ENCODE data around the gene RORC. TPM values are rescaled to one million over a fixed set of nuclear protein-coding genes. Genes with fewer than 3 reads are reported as not detected.

RORC gene
- total RNA-seq, 1 experiment from 2014 or later, result 0.26 TPM

- Histone ChIP-seq H3K4me1 (ENCODE audit: insufficient read depth, low read length) (no peaks in the 10 kb centered on the region), H3K9ac (ENCODE audit: low read length) (no peak overlapping the region), H4K20me1 (ENCODE audit: low read length) (no peaks in the 10 kb centered on the region), H3K9me3 (ENCODE audit: low read length) (no peaks in the 10 kb centered on the region), H3K36me3 (ENCODE audit: low read depth, low read length) (no peaks in the 10 kb centered on the region), H3K79me2 (ENCODE audit: low read length) (no peaks in the 10 kb centered on the region), H2AFZ (ENCODE audit: low read length) (no peak overlapping the region), H3K4me3 (ENCODE audit: low read length) (no peak overlapping the region), H3K27ac (ENCODE audit: low read length) (no peak overlapping the region), H3F3A (ENCODE audit: low read length, unreplicated experiment) (no peaks in the 10 kb centered on the region), H3K27me3 (ENCODE audit: low read length) (no peaks in the 10 kb centered on the region), H3K9me2 (replicated peaks; ENCODE audit: low read length) (no peaks in the 10 kb centered on the region), H3K4me2 (ENCODE audit: low read length) (no peak overlapping the region)
- intact Hi-C loops (cut with micrococcal nuclease), result no loop called here
- DNase-seq, result no peak
- no TSS peak for BruUV-seq (replicated peaks)
- no peak for TF ChIP-seq EZH2phosphoT487 (IDR thresholded peaks at IDR 0.05; ENCODE audit: borderline replicate concordance, low read length)
- TF ChIP-seq CTCF (conservative IDR thresholded peaks at IDR 0.05; ENCODE audit: low read depth, low read length), result no peak
- TF ChIP-seq EZH2 (IDR thresholded peaks at IDR 0.05; ENCODE audit: low read length, unreplicated experiment), result no peak
- ChIA-PET POLR2A (ENCODE audit: unreplicated experiment) (no interaction called here), CTCF (interaction anchor here (0.6 kb wide), 1 partner anchor 31 kb away, joined by 3 read pairs; no protein-coding TSS in a partner anchor)
- ATAC-seq, result no peak
Measured at GRCh38 chr1:151867321-151867720, 35.7 kb upstream of the RORC start.

GRCh38 chr1:151864411-151864810 lies 32.8 kb upstream of the RORC start:
- H3K79me2 ChIP-seq (ENCODE audit: low read length), result no peaks in the 10 kb centered on the region
- no peak overlapping the region for H3K4me3 ChIP-seq (ENCODE audit: low read length)
- no peak for TF ChIP-seq EZH2 (IDR thresholded peaks at IDR 0.05; ENCODE audit: low read length, unreplicated experiment)
- TF ChIP-seq EZH2phosphoT487 (IDR thresholded peaks at IDR 0.05; ENCODE audit: borderline replicate concordance, low read length), result no peak
- TF ChIP-seq CTCF (conservative IDR thresholded peaks at IDR 0.05; ENCODE audit: low read depth, low read length), result no peak
- POLR2A ChIA-PET (ENCODE audit: unreplicated experiment), result no interaction called here
- no peak overlapping the region for H3K27ac ChIP-seq (ENCODE audit: low read length)
- BruUV-seq (replicated peaks), result no TSS peak
- no peak overlapping the region for H3K9ac ChIP-seq (ENCODE audit: low read length)
- H3K27me3 ChIP-seq (ENCODE audit: low read length), result no peaks in the 10 kb centered on the region
- no peak for ATAC-seq
- H3K4me1 ChIP-seq (ENCODE audit: insufficient read depth, low read length), result no peaks in the 10 kb centered on the region
- H3K9me3 ChIP-seq (ENCODE audit: low read length), result no peaks in the 10 kb centered on the region
- no peaks in the 10 kb centered on the region for H3K36me3 ChIP-seq (ENCODE audit: low read depth, low read length)
- no peak overlapping the region for H3K4me2 ChIP-seq (ENCODE audit: low read length)
- CTCF ChIA-PET, result no interaction called here
- no peak for DNase-seq
- H3K9me2 ChIP-seq (replicated peaks; ENCODE audit: low read length), result no peaks in the 10 kb centered on the region
- H3F3A ChIP-seq (ENCODE audit: low read length, unreplicated experiment), result no peaks in the 10 kb centered on the region
- no peaks in the 10 kb centered on the region for H4K20me1 ChIP-seq (ENCODE audit: low read length)
- H2AFZ ChIP-seq (ENCODE audit: low read length), result no peak overlapping the region
- intact Hi-C loops (cut with micrococcal nuclease), result no loop called here

DNA sequence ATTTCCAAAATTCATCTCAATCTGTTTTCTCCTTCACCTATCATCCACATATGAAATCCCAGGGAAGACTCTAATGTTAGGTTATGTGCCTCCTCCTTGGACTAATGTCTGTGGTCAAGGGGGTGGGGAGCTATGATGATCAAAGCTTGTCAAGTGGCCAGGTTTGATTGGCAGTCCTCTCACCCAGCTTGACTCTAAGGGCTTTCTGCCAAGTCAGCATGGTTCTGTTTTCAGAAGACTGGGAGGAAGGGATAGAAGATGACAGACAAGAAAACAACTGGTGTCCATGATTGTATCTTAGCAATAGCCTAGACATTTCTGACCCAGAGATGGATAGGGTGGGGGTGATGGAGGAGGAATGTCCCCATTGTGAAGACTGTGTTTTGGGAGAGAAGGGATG lies 31.0 kb upstream of the RORC start:
- intact Hi-C loops (cut with micrococcal nuclease), result no loop called here
- DNase-seq (no peak), ATAC-seq (no peak)
- Histone ChIP-seq H3K27ac (ENCODE audit: low read length) (no peak overlapping the region), H3K27me3 (ENCODE audit: low read length) (no peaks in the 10 kb centered on the region), H3K4me3 (ENCODE audit: low read length) (no peak overlapping the region), H3K79me2 (ENCODE audit: low read length) (no peaks in the 10 kb centered on the region), H3K4me1 (ENCODE audit: insufficient read depth, low read length) (no peaks in the 10 kb centered on the region), H3K4me2 (ENCODE audit: low read length) (no peak overlapping the region), H3F3A (ENCODE audit: low read length, unreplicated experiment) (no peaks in the 10 kb centered on the region), H3K9me3 (ENCODE audit: low read length) (no peaks in the 10 kb centered on the region), H3K9me2 (replicated peaks; ENCODE audit: low read length) (no peaks in the 10 kb centered on the region), H2AFZ (ENCODE audit: low read length) (no peak overlapping the region), H4K20me1 (ENCODE audit: low read length) (no peaks in the 10 kb centered on the region), H3K9ac (ENCODE audit: low read length) (no peak overlapping the region), H3K36me3 (ENCODE audit: low read depth, low read length) (no peaks in the 10 kb centered on the region)
- POLR2A ChIA-PET (ENCODE audit: unreplicated experiment), result interaction anchor here (0.5 kb wide), 1 partner anchor 175 kb away, joined by 5 read pairs; the partner anchor contains the start of gene S100A11
- no TSS peak for BruUV-seq (replicated peaks)
- TF ChIP-seq EZH2 (IDR thresholded peaks at IDR 0.05; ENCODE audit: low read length, unreplicated experiment), result no peak
- TF ChIP-seq CTCF (conservative IDR thresholded peaks at IDR 0.05; ENCODE audit: low read depth, low read length), result no peak
- no peak for TF ChIP-seq EZH2phosphoT487 (IDR thresholded peaks at IDR 0.05; ENCODE audit: borderline replicate concordance, low read length)
- CTCF ChIA-PET, result no interaction called here
